ENCODE measurements around the gene MEGF6.
A peak's percentile ranks its signal among the peaks of the same experiment; 100 is the strongest.

MEGF6 gene

GRCh38 chr1:3534803-3535637 lies 76.3 kb downstream of the MEGF6 start:
- DNase-seq (ENCODE audit: extremely low read depth, low read depth): no peak
- no peak for TF ChIP-seq CTCF (IDR thresholded peaks at IDR 0.05; ENCODE audit: low read depth, low read length)

- TF ChIP-seq CTCF (IDR thresholded peaks at IDR 0.05; ENCODE audit: low read depth, low read length): no peak
Observed at GRCh38 chr1:3533067-3534048, 78.0 kb downstream of the MEGF6 start.

GRCh38 chr1:3531928-3532327 lies 79.4 kb downstream of the MEGF6 start:
- no peak for DNase-seq (ENCODE audit: extremely low read depth, low read depth)
- no peak for TF ChIP-seq CTCF (IDR thresholded peaks at IDR 0.05; ENCODE audit: low read depth, low read length)

More at GRCh38 chr1:3533067-3534048, 78.0 kb downstream of the MEGF6 start:
- DNase-seq (ENCODE audit: extremely low read depth, low read depth): no peak

GRCh38 chr1:3530926-3531818 lies 80.1 kb downstream of the MEGF6 start:
- DNase-seq (ENCODE audit: extremely low read depth, low read depth): peak; percentile 16
- TF ChIP-seq CTCF (IDR thresholded peaks at IDR 0.05; ENCODE audit: low read depth, low read length): no peak

- no peak for TF ChIP-seq CTCF (IDR thresholded peaks at IDR 0.05; ENCODE audit: low read depth, low read length)
- DNase-seq (ENCODE audit: extremely low read depth, low read depth): no peak
Observed at GRCh38 chr1:3530086-3530925, 81.0 kb downstream of the MEGF6 start.

- no peak for DNase-seq (ENCODE audit: extremely low read depth, low read depth)
- TF ChIP-seq CTCF (IDR thresholded peaks at IDR 0.05; ENCODE audit: low read depth, low read length): no peak
Observed at GRCh38 chr1:3529099-3529729, 82.1 kb downstream of the MEGF6 start.
